Mucosa of descending colon (tissue), 3 donors: ENCODE data around the gene C1RL. TPM values are rescaled to one million over a fixed set of nuclear protein-coding genes. Genes with fewer than 3 reads are reported as not detected.

Source experiments
- ATAC-seq: fragments of 200-7000 bp; cut with Tn5 transposase; one replicate; pipeline ENCODE4 v1.9.1; 2020; ENCODE audit warnings: mild to moderate bottlenecking, moderate library complexity
- DNase-seq, 3 donors: peaks; one replicate each; pipeline ENCODE4 v3.0.0-alpha.2; 2020
- H3K36me3 ChIP-seq: fragments of 200-600 bp; one replicate; pipeline ENCODE4 v1.8.0; 2021; ENCODE audit warnings: low read depth, mild to moderate bottlenecking
- H3K4me1 ChIP-seq: fragments of 200-600 bp; one replicate; pipeline ENCODE4 v1.8.0; 2021; ENCODE audit warnings: low read depth, mild to moderate bottlenecking
- H3K4me3 ChIP-seq: fragments of 200-600 bp; one replicate; pipeline ENCODE4 v1.8.0; 2021; ENCODE audit warnings: mild to moderate bottlenecking
- H3K9me3 ChIP-seq: fragments of 200-600 bp; one replicate; pipeline ENCODE4 v1.8.0; 2021; ENCODE audit warnings: mild to moderate bottlenecking
- CTCF ChIP-seq: fragments of 200-600 bp; IDR thresholded peaks from one replicate; pipeline ENCODE4 v1.8.0; 2022; ENCODE audit warnings: antibody characterized with exemption, mild to moderate bottlenecking
- intact Hi-C, 2 donors: fragments of 100-400 bp; cut with DNase I in 1 of 2; cut with micrococcal nuclease in 1 of 2; formaldehyde crosslinking; loops; one replicate each; pipeline versions ENCODE4 v1.11.0 to v1.11.1; 2022; cut with DNase I, micrococcal nuclease
- total RNA-seq, 3 donors: library from RNA; stranded (reverse); fragmentation: NEBNext Ultra II Directional in 2 of 3; extraction: Animal tissue kit (Norgen Biotek cat#: 25700) in 2 of 3; gene quantifications; one replicate each; pipeline versions ENCODE4 v1.2.1 to v1.2.4, GENCODE V29; 2021 to 2023
- donor health status: DM: no; HTN: no; CAD: no; lungs with moderate emphysema.
- donor health status: DM: no; HTN: no; CAD: no.
- donor health status: DM: no; HTN: yes; CAD: no.

Gene C1RL
- total RNA-seq, 3 donors from 2014 or later, result 47.5 to 61.4 (median 49.4) TPM

GRCh38 chr12:7136676-7137075 is 27.7 kb upstream of the C1RL start:
- Histone ChIP-seq H3K4me3 (no peak overlapping the region), H3K9me3 (no peaks in the 10 kb centered on the region), H3K4me1 (no peaks in the 10 kb centered on the region), H3K36me3 (peaks cover 5% of the 10 kb centered on the region)
- TF ChIP-seq CTCF, result no peak
- intact Hi-C loops, result no loop called here
- no peak for ATAC-seq
- no peak for DNase-seq

GRCh38 chr12:7136071-7136470 is 27.1 kb upstream of the C1RL start:
- H3K9me3 ChIP-seq, result no peaks in the 10 kb centered on the region
- no peak for TF ChIP-seq CTCF
- intact Hi-C loops, result no loop called here
- no peak for ATAC-seq
- H3K4me1 ChIP-seq, result no peaks in the 10 kb centered on the region
- DNase-seq, result no peak
- H3K36me3 ChIP-seq, result peaks cover 5% of the 10 kb centered on the region
- H3K4me3 ChIP-seq, result no peak overlapping the region

- peaks cover 5% of the 10 kb centered on the region for H3K36me3 ChIP-seq
- ATAC-seq (no peak), DNase-seq (no peak)
- no peak for TF ChIP-seq CTCF
- no peaks in the 10 kb centered on the region for H3K9me3 ChIP-seq
- H3K4me3 ChIP-seq, result no peak overlapping the region
- intact Hi-C loops, result no loop called here
- peaks cover 3% of the 10 kb centered on the region for H3K4me1 ChIP-seq
Measured at GRCh38 chr12:7134396-7135166, 25.6 kb upstream of the C1RL start.

GRCh38 chr12:7131502-7131866 is 22.5 kb upstream of the C1RL start:
- no peak for TF ChIP-seq CTCF
- DNase-seq, result peak in 1 of 3 donors; percentile 13
- intact Hi-C loops, result no loop called here
- H3K9me3 ChIP-seq, result no peaks in the 10 kb centered on the region
- no peak for ATAC-seq
- no peak overlapping the region for H3K4me3 ChIP-seq
- H3K4me1 ChIP-seq, result peaks cover 6% of the 10 kb centered on the region
- H3K36me3 ChIP-seq, result no peaks in the 10 kb centered on the region

- peak; percentile 61 for ATAC-seq
- no peak for TF ChIP-seq CTCF
- intact Hi-C loops, result no loop called here
- Histone ChIP-seq H3K4me3 (no peak overlapping the region), H3K9me3 (no peaks in the 10 kb centered on the region), H3K4me1 (peaks cover 6% of the 10 kb centered on the region), H3K36me3 (no peaks in the 10 kb centered on the region)
- DNase-seq, result peak; percentile 55 to 82 (median 69)
Measured at GRCh38 chr12:7130701-7131501, 21.9 kb upstream of the C1RL start.
